ENCODE data around the gene NFYB. TPM values are rescaled to one million over a fixed set of nuclear protein-coding genes. Genes with fewer than 3 reads are reported as not detected.
A peak's percentile ranks its signal among the peaks of the same experiment; 100 is the strongest.

The NFYB gene
- total RNA-seq, 1 experiment from 2014 or later, result 28.1 TPM

DNA sequence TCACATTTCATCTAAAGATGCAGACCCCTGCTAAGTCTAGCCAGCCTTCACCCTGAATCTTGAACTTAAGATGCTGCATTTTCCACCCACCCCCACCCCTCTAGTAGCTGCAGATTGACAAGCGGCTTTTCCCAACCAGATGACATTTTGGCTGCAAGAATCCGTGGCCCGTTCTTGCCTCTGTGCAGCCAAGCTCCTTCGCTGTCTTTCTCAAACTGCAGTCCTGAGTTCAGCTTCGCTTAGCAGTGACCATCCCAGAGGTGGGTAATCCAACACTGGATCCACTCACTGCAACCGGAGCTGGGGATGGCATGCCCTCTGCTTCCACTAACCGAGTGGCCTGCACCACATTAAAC lies 765 bp upstream of the NFYB start:
- ChIA-PET CTCF (interaction anchor here (0.6 kb wide), 1 partner anchor 30 kb away, joined by 6 read pairs; no protein-coding TSS in a partner anchor), POLR2A (ENCODE audit: low non-redundant PET) (no interaction called here)
- Histone ChIP-seq H3K27me3 (replicated peaks; ENCODE audit: insufficient read depth, low read depth, low read length, poor library complexity) (no peaks in the 10 kb centered on the region), H3K27ac (ENCODE audit: low read depth, low read length, poor library complexity, severe bottlenecking) (peak overlapping the region; percentile 67), H3K9me3 (ENCODE audit: low read depth, low read length, poor library complexity, severe bottlenecking) (no peaks in the 10 kb centered on the region), H3K4me1 (ENCODE audit: insufficient read depth, low read length, poor library complexity, severe bottlenecking) (peaks cover 23% of the 10 kb centered on the region), H3K36me3 (ENCODE audit: insufficient read depth, low read length, poor library complexity, severe bottlenecking) (no peaks in the 10 kb centered on the region), H3K4me3 (ENCODE audit: low read depth, low read length, poor library complexity, severe bottlenecking) (peak overlapping the region; percentile 28)
- BruUV-seq (replicated peaks), result no TSS peak
- TF ChIP-seq, protein P1, sequence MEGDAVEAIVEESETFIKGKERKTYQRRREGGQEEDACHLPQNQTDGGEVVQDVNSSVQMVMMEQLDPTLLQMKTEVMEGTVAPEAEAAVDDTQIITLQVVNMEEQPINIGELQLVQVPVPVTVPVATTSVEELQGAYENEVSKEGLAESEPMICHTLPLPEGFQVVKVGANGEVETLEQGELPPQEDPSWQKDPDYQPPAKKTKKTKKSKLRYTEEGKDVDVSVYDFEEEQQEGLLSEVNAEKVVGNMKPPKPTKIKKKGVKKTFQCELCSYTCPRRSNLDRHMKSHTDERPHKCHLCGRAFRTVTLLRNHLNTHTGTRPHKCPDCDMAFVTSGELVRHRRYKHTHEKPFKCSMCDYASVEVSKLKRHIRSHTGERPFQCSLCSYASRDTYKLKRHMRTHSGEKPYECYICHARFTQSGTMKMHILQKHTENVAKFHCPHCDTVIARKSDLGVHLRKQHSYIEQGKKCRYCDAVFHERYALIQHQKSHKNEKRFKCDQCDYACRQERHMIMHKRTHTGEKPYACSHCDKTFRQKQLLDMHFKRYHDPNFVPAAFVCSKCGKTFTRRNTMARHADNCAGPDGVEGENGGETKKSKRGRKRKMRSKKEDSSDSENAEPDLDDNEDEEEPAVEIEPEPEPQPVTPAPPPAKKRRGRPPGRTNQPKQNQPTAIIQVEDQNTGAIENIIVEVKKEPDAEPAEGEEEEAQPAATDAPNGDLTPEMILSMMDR (conservative IDR thresholded peaks at IDR 0.05; ENCODE audit: low read depth, low read length), result no peak
- no peak for TF ChIP-seq EZH2 (IDR thresholded peaks at IDR 0.05; ENCODE audit: borderline replicate concordance, low read depth, low read length, poor library complexity, severe bottlenecking)
- DNase-seq (ENCODE audit: low spot score), result no peak
- intact Hi-C loops (cut with micrococcal nuclease; ENCODE audit: unreplicated experiment), result no loop called here

DNA sequence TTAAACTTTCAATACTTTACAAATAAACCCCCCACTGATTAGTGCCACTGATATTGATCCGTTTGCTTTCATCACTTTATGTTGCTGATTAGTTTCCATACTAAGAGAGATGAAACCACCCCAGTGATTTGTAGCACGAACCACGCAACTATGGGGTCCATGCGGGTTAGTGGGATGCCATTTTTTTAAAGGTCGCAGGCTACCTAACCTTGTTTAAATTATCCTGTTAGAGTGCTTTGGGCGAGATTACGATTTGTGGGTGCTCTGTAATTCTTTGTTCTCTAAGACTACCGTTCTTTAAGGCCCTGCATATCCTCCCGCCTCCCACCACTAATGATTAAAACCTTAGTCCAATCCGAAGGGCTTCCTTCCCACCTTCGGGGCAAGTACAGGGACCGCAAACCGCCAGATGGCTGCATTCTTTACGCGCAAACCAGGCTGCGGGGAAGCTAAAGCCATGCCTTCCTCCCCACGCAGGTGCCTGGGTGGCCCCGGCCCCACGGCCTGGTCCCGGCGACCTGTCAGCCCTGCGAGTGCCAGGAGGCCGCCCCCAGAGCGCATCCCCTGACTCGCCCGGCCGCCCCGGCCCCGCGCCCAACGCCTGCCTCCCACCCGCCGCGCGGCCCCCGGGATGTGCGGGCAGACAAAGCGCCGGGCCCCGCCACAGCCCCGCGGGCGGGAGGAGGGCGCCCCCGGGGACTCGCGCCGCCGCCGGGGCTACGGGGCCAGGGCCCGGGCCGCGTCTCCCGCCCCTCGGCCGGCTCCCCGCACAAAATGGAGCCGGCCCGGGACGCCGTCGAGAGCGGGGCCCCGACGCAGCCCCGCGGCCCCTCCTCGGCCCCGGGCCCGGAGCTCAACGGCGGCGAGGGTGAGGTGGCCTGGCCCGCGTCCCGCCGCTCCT lies 759 bp downstream of the NFYB start:
- POLR2A ChIA-PET (ENCODE audit: low non-redundant PET), result interaction anchor here (0.6 to 0.9 kb wide), 2 partner anchors 168 to 208 kb away, joined by 3 read pairs; no protein-coding TSS in a partner anchor

GRCh38 chr12:104136577-104136976 lies 1.4 kb downstream of the NFYB start:
- peak; percentile 9 for DNase-seq (ENCODE audit: low spot score)
- no peak for TF ChIP-seq EZH2 (IDR thresholded peaks at IDR 0.05; ENCODE audit: borderline replicate concordance, low read depth, low read length, poor library complexity, severe bottlenecking)
- TF ChIP-seq, protein P1 (conservative IDR thresholded peaks at IDR 0.05; ENCODE audit: low read depth, low read length), result no peak
- Histone ChIP-seq H3K4me3 (ENCODE audit: low read depth, low read length, poor library complexity, severe bottlenecking) (peak overlapping the region; percentile 81), H3K27me3 (replicated peaks; ENCODE audit: insufficient read depth, low read depth, low read length, poor library complexity) (no peaks in the 10 kb centered on the region), H3K4me1 (ENCODE audit: insufficient read depth, low read length, poor library complexity, severe bottlenecking) (peaks cover 24% of the 10 kb centered on the region), H3K9me3 (ENCODE audit: low read depth, low read length, poor library complexity, severe bottlenecking) (no peaks in the 10 kb centered on the region), H3K36me3 (ENCODE audit: insufficient read depth, low read length, poor library complexity, severe bottlenecking) (peaks cover 17% of the 10 kb centered on the region), H3K27ac (ENCODE audit: low read depth, low read length, poor library complexity, severe bottlenecking) (peak overlapping the region; percentile 87)
- BruUV-seq (replicated peaks), result TSS peak; percentile 65
- intact Hi-C loops (cut with micrococcal nuclease; ENCODE audit: unreplicated experiment), result no loop called here
- ChIA-PET POLR2A (ENCODE audit: low non-redundant PET) (no interaction called here), CTCF (no interaction called here)

More for the DNA sequence above, 759 bp downstream of the NFYB start:
- no TSS peak for BruUV-seq (replicated peaks)
- DNase-seq (ENCODE audit: low spot score), result peak; percentile 46
- peaks cover 23% of the 10 kb centered on the region for H3K4me1 ChIP-seq (ENCODE audit: insufficient read depth, low read length, poor library complexity, severe bottlenecking)
- TF ChIP-seq EZH2 (IDR thresholded peaks at IDR 0.05; ENCODE audit: borderline replicate concordance, low read depth, low read length, poor library complexity, severe bottlenecking), result no peak
- TF ChIP-seq, protein P1 (conservative IDR thresholded peaks at IDR 0.05; ENCODE audit: low read depth, low read length), result no peak
- peaks cover 11% of the 10 kb centered on the region for H3K36me3 ChIP-seq (ENCODE audit: insufficient read depth, low read length, poor library complexity, severe bottlenecking)
- no peaks in the 10 kb centered on the region for H3K27me3 ChIP-seq (replicated peaks; ENCODE audit: insufficient read depth, low read depth, low read length, poor library complexity)
- peak overlapping the region; percentile 87 for H3K27ac ChIP-seq (ENCODE audit: low read depth, low read length, poor library complexity, severe bottlenecking)
- intact Hi-C loops (cut with micrococcal nuclease; ENCODE audit: unreplicated experiment), result no loop called here
- peak overlapping the region; percentile 81 for H3K4me3 ChIP-seq (ENCODE audit: low read depth, low read length, poor library complexity, severe bottlenecking)
- CTCF ChIA-PET, result no interaction called here
- H3K9me3 ChIP-seq (ENCODE audit: low read depth, low read length, poor library complexity, severe bottlenecking), result no peaks in the 10 kb centered on the region
